CD4-positive, alpha-beta T cell treated with Interleukin-15 for 4 hours (primary cell): ENCODE results near the gene MEF2C.

Experiments
- DNase-seq: peaks from one replicate; pipeline ENCODE4 v3.0.0-alpha.2; 2020; ENCODE audit warnings: low spot score

MEF2C gene

GRCh38 chr5:88674356-88675167 lies 208.4 kb downstream of the MEF2C start:
- DNase-seq = no peak

GRCh38 chr5:88673253-88674105 lies 209.5 kb downstream of the MEF2C start:
- DNase-seq = no peak

- no peak for DNase-seq
These were observed 210.2 kb downstream of the MEF2C start for GRCh38 chr5:88672644-88673252.

GRCh38 chr5:88671505-88672499 lies 211.2 kb downstream of the MEF2C start:
- DNase-seq = no peak

GRCh38 chr5:88671106-88671504 lies 211.9 kb downstream of the MEF2C start:
- DNase-seq = no peak

- no peak for DNase-seq
These were observed 212.5 kb downstream of the MEF2C start for GRCh38 chr5:88670461-88670860.

- no peak for DNase-seq
These were observed 213.5 kb downstream of the MEF2C start for GRCh38 chr5:88669371-88670050.

GRCh38 chr5:88667496-88668201 lies 215.3 kb downstream of the MEF2C start:
- DNase-seq = no peak
